Medulla oblongata (tissue), 1 donor: ENCODE measurements around the gene HOXC4.

Experiments
- DNase-seq: peaks from one replicate; pipeline ENCODE4 v3.0.0-alpha.2; 2015; ENCODE audit errors: extremely low spot score

HOXC4 gene

GRCh38 chr12:54053751-54054741 is at the start of gene HOXC4:
Gene HOXC4 (plus strand): TSS chr12:54053835. CDS start chr12:54053923, 88 bp downstream.
- peak; percentile 84 for DNase-seq

GRCh38 chr12:54004063-54004840 is 49.4 kb upstream of the HOXC4 start:
- DNase-seq, result no peak

DNA sequence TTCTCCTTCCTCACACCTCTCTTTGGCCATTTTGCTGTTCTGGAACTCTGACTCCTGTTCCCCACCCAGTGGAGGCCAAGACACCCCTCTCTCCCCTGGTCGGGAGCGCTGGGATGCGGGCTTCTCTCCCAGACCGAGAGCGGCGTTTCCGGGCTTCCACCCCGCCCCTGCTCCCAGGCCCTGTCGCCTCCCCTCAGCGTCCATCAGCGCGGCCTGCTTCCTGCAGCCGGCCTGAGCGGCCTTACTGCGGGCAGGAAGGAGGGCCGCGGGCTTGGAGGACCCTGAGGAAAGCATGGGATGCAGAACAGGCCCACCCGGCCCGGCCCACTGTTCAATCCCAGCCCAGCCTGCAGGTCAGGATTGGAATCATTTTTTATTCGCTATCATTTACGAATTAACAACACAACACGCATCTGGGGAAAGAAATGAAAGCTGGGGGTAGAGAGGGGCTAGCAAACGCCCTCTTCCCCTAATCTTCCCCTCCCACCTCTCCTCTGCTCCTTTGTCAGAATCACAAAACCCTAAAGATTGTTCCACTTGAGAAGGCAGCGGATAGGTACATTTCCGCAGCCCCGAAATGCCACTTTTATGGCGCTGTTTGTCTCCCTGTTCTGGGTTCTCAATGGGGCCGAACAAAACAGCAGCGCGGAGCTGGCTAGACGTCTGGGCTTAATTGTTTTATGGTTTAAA is 48.6 kb upstream of the HOXC4 start:
- DNase-seq, result no peak

GRCh38 chr12:54005531-54005852 is 48.1 kb upstream of the HOXC4 start:
- no peak for DNase-seq

- DNase-seq, result peak; percentile 92
Measured at GRCh38 chr12:54005853-54006558, 47.6 kb upstream of the HOXC4 start.

DNA sequence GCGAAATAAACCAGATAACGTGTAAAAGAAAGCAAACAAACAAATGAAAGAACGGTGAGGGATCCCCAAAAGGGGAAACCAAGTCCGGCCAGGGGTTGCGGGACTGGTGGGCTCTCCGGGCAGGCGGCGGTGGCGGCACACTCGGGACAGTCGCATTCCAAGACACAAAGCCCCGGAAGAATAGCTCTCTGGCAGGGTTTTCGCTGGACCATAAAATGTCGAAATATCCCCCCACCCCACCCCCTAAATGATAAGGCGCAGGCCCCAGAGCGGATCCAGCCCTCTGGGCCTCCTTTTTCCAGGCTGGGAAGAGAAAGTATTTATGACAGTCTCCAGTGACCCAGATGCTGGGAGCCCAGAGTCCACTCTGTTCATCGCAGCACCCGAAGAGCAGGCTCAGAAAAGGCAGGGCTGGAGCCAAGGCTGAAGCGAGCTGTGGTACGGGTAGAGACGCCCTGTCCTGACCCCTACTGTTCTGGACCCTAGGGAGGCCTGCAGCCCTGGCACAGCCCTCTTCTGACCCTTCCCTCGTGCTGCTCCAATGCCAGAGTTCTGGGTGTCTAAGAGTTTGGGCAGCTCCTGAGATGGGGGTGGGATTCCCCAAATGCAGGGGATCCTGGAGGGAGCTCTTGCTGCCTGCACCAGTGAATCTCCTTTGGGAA is 46.9 kb upstream of the HOXC4 start:
- no peak for DNase-seq

- no peak for DNase-seq
Measured at GRCh38 chr12:54007538-54008259, 45.9 kb upstream of the HOXC4 start.

DNA sequence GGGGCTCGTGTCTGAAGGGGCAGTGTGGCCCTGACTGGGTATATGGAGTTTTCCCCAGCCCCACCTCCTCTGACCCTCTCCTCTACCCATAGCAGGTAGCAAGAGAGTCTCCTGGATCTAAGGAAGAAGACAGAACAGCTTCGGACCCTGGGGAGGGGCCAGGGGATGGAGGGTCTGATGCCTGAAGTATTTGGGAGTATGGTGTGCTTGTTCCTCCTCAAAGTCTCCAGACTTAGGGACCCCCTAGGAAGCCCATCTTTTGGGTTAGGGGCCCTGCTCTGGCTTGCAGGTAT is 45.4 kb upstream of the HOXC4 start:
- DNase-seq, result no peak

GRCh38 chr12:54009171-54010052 is 44.2 kb upstream of the HOXC4 start:
- no peak for DNase-seq

DNA sequence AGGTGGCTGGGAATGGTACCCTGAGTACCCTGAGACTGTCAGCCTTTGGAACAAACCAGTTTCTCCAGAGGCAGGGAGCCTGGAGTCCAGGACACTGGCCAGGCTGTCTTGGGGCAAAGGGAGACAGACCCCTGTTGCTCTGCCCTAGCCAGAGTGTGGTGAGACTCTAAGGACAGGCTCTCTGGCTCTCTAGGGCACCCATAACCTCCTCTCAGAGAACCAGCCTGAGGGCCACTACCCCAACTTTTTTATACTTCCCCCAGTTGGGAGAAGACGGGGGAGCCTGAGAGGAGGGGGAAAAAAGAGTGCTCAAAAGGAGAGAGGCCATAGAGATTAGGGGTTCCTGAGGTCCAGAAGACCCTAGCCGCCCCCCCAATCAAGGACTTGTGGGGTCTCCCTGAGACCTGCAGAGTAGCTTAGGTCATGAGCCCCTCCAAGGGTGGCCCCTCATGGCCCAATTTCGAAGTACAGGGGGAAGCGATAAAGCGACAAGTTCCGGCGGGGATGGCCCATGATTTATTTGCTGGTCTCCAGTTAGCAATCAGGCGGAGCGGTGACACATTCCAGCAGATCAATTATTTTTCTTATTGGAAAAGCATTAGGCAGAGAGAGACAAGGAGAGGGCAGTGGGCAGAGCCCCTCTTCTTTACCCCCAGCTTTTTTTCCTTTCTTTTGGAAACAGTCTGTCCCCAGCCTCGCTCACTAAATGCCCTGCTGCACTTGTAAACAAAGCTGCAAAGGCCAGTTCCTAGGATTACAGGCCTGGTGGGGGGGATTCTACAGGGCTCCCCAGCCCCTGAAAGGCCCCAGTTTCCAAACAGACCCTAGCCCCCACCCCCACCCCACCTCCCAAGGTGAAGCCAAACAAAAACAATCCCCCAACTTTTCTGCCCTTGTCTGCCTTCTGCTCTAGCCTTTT is 43.3 kb upstream of the HOXC4 start:
- DNase-seq, result no peak

DNA sequence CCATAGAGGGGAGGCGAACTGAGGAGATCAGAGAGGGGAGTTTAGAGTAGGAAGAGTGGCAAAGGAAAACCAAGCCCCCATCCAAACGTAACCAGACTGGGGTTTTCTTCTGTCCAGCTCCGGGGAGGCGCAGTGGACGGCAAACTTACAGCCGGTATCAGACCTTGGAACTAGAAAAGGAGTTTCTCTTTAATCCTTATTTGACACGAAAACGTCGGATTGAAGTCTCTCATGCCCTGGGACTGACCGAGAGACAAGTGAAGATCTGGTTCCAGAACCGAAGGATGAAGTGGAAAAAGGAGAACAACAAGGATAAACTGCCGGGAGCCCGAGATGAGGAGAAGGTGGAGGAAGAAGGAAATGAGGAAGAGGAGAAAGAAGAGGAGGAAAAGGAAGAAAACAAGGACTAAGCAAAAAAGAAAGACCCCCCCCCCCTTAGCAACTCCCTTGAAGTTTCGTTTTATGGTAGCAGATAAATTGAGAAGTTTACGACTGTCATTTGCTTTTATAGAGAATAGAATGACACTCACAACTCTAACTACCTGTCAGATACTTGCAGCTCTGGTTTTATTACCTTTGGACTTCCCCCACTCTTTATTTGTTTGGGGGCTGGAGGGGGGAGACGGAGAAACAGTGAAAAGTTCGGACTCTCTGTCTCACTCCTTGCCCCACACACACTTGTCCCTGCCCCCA is 42.5 kb upstream of the HOXC4 start:
- no peak for DNase-seq

GRCh38 chr12:54011665-54012532 is 41.7 kb upstream of the HOXC4 start:
- DNase-seq, result no peak

DNA sequence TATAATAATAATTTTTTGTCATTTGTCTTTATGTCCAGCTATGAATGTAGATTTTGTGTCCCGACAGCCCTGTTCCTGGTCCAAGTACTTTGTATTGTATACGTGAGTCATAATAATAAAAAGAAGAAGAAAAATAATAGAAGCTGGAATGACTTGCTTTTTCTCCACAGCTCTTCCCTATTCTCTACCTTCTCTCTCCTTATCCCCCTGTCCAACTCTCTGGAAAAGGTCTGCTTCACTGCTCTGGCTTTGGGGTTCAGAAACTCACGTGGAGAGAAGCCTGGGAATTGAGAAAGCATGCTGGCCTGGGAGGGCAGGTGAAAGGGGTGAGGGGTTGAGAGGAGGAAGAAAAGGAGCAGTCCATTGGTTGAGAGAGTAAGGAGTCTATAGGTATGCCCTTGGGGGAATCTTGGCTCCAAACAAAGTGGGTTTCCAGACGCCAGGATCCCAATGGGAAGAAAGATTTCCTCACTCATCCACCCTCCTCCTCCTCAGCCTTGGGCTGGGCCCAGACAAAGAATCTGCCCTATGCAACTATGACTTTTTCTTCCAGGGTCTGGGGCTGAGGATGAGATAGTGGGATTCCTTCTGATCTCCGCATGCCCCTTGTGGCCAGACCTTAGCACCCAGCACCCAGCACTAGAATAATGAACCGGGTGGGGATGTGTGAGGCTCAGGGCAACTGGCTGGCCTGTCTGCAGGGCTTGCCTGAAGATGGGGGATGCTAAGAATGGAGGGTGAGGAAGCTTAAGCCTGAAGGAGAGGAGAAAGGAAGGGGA is 40.8 kb upstream of the HOXC4 start:
- DNase-seq, result no peak

- no peak for DNase-seq
Measured at GRCh38 chr12:54014377-54015017, 39.1 kb upstream of the HOXC4 start.
